ENCODE results near the gene ITGB8. TPM values are rescaled to one million over a fixed set of nuclear protein-coding genes. Genes with fewer than 3 reads are reported as not detected.

ITGB8 gene
- total RNA-seq, 2 experiments from 2014 or later: not detected

DNA sequence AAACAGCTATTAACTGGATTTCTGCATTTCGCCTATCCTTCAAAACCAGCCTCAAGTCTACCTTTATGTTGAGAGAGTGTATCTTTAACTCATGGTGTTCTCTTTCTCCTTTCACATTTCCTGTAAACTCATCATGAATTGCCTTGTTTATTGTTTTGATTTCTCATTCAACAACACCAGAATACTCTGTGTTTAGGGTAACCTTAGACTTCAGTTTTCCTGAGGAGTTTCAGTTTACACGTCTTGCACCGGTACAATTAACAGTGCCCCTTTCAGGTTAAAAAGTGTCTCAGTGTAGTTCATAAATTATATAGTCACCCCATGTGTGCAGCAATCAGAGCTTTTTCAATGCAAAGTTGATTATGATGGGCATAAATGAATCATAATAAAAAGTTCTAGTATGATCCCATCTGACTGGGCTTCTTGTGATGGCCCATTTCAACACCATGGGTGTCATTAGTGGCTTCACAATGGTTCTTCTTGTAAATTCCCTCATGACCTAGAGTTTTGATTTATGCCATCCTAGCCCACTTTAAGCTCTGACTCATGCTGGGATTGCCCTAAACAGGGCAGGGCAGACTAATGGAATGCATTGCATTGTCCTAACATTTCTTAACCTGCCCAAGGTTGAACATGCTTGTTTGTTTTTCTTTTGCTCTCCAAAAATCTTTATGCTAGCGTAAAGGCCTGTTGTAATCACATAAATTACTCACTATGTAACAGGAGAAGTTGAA lies 22.0 kb downstream of the ITGB8 start:
- CTCF ChIA-PET: no interaction called here
- Mint-ChIP-seq H3K9me3 (no peaks in the 10 kb centered on the region), H3K36me3 (ENCODE audit: low read depth) (no peaks in the 10 kb centered on the region), H3K4me1 (no peaks in the 10 kb centered on the region), H3K4me3 (no peak overlapping the region), H3K27ac (no peak overlapping the region), H3K27me3 (no peaks in the 10 kb centered on the region)
- POLR2A ChIA-PET: no interaction called here
- DNase-seq: no peak

DNA sequence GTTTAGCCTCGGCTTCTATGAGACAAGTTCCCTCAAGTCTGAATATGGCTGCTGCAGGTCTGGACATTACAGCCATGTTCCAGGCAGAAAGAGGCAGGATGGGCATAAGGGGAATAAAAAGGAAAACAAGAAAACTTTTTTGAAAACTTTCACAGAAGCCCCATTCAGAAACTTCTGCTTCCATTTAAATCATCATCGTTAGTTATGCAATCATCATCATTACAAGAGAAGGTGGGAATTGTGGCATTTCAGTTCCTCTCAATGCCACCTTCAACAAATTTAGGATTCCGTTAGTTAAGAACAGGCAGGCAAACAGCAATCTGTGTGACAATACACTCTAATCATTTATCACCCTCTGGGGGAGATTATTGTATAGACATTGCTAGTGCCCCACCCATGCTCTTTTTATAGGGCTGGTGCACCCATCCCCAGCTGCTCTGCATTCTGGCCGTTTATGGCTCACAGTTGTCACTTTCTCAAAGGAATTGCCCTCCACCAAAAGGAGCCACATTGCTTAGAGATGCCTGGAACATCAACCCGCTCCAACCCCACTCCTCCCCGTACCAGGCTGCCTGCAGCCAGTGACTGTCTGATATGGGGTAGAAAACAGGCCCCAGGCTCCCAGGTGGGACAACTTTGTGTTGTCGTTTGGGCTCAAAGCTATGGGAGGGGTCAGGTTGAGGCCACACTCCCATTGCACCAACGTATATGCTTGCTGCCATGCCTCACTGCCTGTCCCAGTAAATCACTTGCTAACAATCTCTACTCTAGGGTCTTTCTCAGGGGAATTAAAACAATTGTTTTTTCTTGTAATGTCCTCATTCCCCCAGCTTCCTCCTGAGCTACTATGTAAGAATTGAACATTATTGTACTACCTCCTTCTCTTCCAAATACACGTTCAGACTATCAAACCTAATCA lies 24.2 kb downstream of the ITGB8 start:
- H3K4me3 Mint-ChIP-seq: no peak overlapping the region
- no peaks in the 10 kb centered on the region for H3K9me3 Mint-ChIP-seq
- no peaks in the 10 kb centered on the region for H3K27me3 Mint-ChIP-seq
- CTCF ChIA-PET: no interaction called here
- no peaks in the 10 kb centered on the region for H3K36me3 Mint-ChIP-seq (ENCODE audit: low read depth)
- POLR2A ChIA-PET: no interaction called here
- no peak overlapping the region for H3K27ac Mint-ChIP-seq
- no peak for DNase-seq
- H3K4me1 Mint-ChIP-seq: no peaks in the 10 kb centered on the region

DNA sequence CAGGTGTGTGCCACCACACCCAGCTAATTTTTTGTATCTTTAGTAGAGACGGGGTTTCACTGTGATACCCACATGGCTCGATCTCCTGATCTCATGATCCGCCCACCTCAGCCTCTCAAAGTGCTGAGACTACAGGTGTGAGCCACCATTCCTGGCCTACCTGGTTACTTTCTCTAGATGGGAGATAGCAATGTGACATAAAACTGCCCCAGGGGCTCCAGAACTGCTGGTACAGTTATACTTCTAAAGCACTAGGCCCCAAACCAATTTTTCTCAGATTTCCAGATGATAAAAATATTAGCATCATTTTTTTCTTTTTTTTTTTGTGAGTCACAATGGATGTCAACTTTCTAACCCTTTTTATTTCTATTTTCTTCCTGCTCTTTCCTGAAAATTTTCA lies 27.4 kb downstream of the ITGB8 start:
- Mint-ChIP-seq H3K4me3 (no peak overlapping the region), H3K4me1 (no peaks in the 10 kb centered on the region), H3K27ac (no peak overlapping the region), H3K36me3 (ENCODE audit: low read depth) (no peaks in the 10 kb centered on the region), H3K9me3 (no peaks in the 10 kb centered on the region), H3K27me3 (no peaks in the 10 kb centered on the region)
- DNase-seq: no peak
- ChIA-PET POLR2A (no interaction called here), CTCF (no interaction called here)

DNA sequence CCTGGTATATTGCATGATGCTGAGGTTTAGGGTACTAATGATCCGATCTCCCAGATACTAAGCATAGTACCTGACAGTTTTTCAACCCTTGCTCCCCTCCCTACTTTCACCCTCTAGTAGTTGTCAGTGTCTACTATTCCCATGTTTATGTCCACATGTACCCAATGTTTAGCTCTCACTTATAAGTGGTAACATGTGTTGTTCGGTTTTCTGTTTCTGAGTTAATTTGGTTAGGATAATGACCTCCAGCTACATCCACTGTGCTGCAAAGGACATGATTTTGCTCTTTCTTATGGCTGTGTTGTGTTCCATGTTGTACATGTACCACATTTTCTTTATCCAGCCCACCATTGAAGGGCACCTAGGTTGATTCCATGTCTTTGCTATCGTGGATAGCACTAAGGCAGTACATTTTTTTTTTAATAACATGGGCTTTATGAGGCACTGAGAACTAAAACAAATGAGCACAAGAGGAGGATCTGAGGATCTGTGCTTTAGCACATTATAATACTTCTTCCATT lies 28.1 kb downstream of the ITGB8 start:
- H3K27me3 Mint-ChIP-seq: no peaks in the 10 kb centered on the region
- no peak for DNase-seq
- H3K4me3 Mint-ChIP-seq: no peak overlapping the region
- CTCF ChIA-PET: no interaction called here
- no peaks in the 10 kb centered on the region for H3K4me1 Mint-ChIP-seq
- POLR2A ChIA-PET: no interaction called here
- H3K36me3 Mint-ChIP-seq (ENCODE audit: low read depth): no peaks in the 10 kb centered on the region
- no peaks in the 10 kb centered on the region for H3K9me3 Mint-ChIP-seq
- H3K27ac Mint-ChIP-seq: no peak overlapping the region

DNA sequence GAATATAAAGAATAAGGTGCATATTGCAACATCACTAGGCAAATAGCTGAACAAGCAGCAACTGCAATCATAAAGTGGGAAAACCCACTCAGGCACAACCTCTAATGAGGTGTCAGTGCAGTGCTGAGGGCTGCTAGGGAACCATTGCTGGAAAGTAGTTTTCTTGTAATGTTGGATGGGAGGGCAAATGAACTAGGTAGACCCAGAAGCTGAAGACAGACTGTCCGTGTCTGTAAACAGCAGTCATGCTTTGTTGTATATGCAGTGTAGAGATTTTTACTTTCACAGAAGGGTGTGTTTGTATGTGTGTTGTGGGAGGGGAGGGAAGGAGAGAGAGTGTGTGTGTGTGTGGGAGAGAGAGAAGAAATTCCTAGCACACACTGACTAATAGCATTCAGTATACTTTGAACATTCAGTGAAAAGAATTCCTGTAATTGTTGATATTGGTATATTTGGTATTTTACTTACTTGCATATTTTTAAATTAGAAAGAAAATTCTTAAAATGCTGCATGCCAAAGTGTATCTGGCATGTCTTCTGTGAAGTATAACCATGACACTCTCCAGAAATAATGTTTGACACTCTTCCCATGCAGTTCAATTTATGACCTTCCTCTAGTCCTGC lies 28.8 kb downstream of the ITGB8 start:
- H3K9me3 Mint-ChIP-seq: no peaks in the 10 kb centered on the region
- H3K27me3 Mint-ChIP-seq: no peaks in the 10 kb centered on the region
- H3K4me3 Mint-ChIP-seq: no peak overlapping the region
- no peaks in the 10 kb centered on the region for H3K36me3 Mint-ChIP-seq (ENCODE audit: low read depth)
- DNase-seq: no peak
- ChIA-PET CTCF (no interaction called here), POLR2A (no interaction called here)
- no peaks in the 10 kb centered on the region for H3K4me1 Mint-ChIP-seq
- no peak overlapping the region for H3K27ac Mint-ChIP-seq

DNA sequence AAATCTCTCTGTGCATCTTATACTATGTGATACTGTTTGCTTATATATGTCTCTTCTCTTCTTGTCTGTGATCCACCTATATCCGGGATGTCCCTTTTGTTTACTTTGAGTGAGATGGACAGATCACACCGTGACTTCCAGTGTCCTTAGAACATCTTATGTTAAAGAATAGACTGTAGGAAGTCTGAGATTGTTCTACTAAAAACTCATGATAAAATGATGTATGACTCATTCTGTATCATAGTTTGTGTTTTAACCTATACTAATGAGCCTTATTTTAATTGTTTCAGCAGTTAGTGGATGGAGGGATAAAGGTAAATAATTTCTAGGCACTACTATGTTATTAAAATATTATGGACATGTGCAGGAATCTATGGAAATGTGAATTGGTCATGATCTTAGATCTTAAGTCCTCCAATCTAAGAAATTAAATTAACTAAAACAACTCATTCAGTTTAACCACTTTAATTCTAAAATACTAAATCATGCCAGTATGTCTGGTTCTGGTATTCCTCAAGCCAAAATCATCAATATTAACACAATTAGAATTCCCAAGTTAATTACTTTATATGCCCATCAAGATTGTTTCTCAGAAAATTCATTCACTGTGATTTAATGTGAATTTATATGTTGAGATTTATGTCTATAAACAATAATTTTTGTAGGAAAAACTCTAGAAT lies 32.0 kb downstream of the ITGB8 start:
- H3K27ac Mint-ChIP-seq: no peak overlapping the region
- no peaks in the 10 kb centered on the region for H3K4me1 Mint-ChIP-seq
- H3K27me3 Mint-ChIP-seq: no peaks in the 10 kb centered on the region
- CTCF ChIA-PET: no interaction called here
- H3K4me3 Mint-ChIP-seq: no peak overlapping the region
- DNase-seq: no peak
- no peaks in the 10 kb centered on the region for H3K36me3 Mint-ChIP-seq (ENCODE audit: low read depth)
- no peaks in the 10 kb centered on the region for H3K9me3 Mint-ChIP-seq
- POLR2A ChIA-PET: no interaction called here

DNA sequence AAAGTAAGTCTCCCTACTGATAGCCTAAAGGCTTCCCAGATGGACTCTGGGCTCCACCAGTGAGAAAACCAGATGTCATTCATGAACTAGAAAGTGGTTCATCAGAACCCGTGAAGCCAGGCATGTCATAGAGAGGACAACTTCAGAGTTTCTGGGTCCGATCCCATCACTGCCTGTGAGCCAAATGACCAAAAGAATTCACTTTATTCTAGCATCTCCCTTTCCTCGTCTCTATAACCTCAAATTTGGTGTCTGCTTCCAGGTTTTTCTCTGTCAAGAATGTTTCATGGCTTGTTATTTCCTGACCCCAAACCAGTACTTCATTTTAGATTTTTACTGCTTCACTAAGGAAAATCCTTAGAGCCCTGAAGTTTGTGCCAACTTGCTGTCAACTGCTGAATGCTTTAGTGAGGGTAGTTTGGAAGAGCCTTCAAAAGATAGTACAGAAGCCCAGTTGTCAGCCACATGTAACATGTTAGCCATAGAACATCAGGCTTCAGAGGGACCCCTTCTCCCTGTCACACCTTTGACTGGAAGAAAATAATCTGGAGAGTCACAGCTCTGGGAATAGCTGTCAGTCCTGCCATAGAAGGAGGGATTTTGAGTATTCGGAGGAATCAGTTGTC lies 34.0 kb downstream of the ITGB8 start:
- no peak overlapping the region for H3K27ac Mint-ChIP-seq
- H3K4me3 Mint-ChIP-seq: no peak overlapping the region
- ChIA-PET POLR2A (no interaction called here), CTCF (no interaction called here)
- H3K4me1 Mint-ChIP-seq: no peaks in the 10 kb centered on the region
- H3K9me3 Mint-ChIP-seq: no peaks in the 10 kb centered on the region
- H3K36me3 Mint-ChIP-seq (ENCODE audit: low read depth): no peaks in the 10 kb centered on the region
- H3K27me3 Mint-ChIP-seq: no peaks in the 10 kb centered on the region
- DNase-seq: no peak

DNA sequence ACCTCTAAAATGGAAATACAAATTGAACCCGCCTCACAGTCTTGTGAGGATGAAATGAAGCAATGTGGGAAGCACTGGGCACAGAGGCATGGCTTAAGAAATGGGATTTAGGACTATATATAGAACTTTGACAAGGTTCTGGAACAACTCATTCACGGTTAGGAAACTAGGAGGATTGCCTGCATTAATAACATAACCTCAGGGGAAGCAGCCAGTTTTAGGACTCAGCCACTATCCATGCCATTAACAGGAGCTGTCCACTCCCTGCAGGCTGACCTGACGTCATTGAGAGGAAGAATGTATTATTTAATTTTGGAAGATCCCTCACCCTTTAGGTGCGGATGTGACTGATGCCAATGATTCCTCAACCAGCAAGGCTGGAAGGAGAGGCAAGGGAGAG lies 34.8 kb downstream of the ITGB8 start:
- CTCF ChIA-PET: no interaction called here
- H3K36me3 Mint-ChIP-seq (ENCODE audit: low read depth): no peaks in the 10 kb centered on the region
- DNase-seq: no peak
- H3K27me3 Mint-ChIP-seq: no peaks in the 10 kb centered on the region
- no peaks in the 10 kb centered on the region for H3K9me3 Mint-ChIP-seq
- H3K27ac Mint-ChIP-seq: no peak overlapping the region
- no peaks in the 10 kb centered on the region for H3K4me1 Mint-ChIP-seq
- no peak overlapping the region for H3K4me3 Mint-ChIP-seq
- POLR2A ChIA-PET: no interaction called here

DNA sequence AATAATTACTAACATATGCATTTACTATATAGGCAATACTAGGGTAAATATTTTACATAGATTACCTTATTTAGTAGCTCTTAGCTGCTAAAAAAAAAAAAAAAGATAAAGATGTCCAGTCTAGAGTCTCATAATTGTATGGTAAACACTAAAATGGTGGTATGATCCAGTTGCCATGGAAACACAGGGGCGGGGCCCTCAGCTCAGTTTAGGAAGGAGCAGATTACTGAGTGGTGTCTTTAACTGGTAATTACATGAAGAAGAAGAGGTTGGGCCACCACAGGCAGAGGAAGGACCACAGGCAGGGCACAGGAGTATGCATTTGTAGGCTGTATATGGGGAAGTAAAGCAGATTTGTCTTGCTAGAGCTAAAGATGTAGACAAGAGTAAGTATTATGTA lies 43.7 kb downstream of the ITGB8 start:
- Mint-ChIP-seq H3K4me1 (no peaks in the 10 kb centered on the region), H3K36me3 (ENCODE audit: low read depth) (no peaks in the 10 kb centered on the region), H3K27ac (no peak overlapping the region), H3K9me3 (peaks cover 3% of the 10 kb centered on the region), H3K4me3 (no peak overlapping the region), H3K27me3 (no peaks in the 10 kb centered on the region)
- ChIA-PET CTCF (interaction anchor here (0.7 kb wide), 1 partner anchor 95 kb away, joined by 3 read pairs; no protein-coding TSS in a partner anchor), POLR2A (no interaction called here)
- no peak for DNase-seq

DNA sequence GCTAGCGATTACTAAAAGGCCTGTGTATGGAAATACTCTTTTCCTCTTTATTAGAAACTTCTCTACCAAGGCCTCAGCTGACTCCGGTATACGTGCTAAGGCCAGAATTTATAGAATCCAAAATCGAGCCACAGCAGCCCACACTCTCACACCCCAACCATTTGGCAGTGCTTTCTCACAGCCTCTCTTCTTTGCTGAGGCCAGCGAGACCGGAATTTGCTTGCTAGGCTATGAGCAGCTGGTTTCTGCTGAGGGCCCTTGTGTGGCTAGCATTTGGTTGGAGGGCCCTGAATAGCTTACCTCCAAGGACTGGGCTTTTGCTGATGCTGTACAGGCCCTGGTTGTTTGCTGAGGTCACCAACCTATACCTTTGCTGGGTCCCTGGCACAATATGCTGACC lies 46.1 kb downstream of the ITGB8 start:
- no peak for DNase-seq
- Mint-ChIP-seq H3K36me3 (ENCODE audit: low read depth) (no peaks in the 10 kb centered on the region), H3K4me3 (no peak overlapping the region), H3K4me1 (no peaks in the 10 kb centered on the region), H3K27ac (no peak overlapping the region), H3K9me3 (peaks cover 5% of the 10 kb centered on the region), H3K27me3 (no peaks in the 10 kb centered on the region)
- CTCF ChIA-PET: no interaction called here
- POLR2A ChIA-PET: no interaction called here

DNA sequence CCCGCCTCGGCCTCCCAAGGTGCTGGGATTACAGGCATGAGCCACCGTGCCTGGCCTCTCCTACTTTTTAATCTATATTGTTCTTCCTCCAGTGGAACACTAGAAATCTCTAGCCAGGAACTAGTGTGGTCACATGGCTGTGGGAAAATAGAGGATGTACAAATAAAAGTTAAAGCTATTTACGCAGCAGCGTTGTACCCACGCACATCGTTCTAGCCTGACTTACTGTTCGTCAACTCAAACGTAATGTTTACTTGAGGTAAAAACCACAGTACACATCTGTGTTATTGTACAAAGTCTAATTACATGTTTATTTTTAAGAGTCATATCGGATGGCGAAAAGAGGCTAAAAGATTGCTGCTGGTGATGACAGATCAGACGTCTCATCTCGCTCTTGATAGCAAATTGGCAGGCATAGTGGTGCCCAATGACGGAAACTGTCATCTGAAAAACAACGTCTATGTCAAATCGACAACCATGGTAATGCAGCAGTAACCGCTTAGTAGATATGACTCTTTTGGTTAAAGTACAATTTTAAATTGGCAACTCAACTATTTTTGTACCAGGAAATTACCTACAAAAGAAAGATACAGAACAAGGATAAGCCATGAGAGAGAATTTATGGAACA lies 50.8 kb downstream of the ITGB8 start:
- ChIA-PET POLR2A (no interaction called here), CTCF (no interaction called here)
- H3K4me1 Mint-ChIP-seq: no peaks in the 10 kb centered on the region
- no peak overlapping the region for H3K27ac Mint-ChIP-seq
- no peak for DNase-seq
- H3K4me3 Mint-ChIP-seq: no peak overlapping the region
- H3K9me3 Mint-ChIP-seq: peaks cover 2% of the 10 kb centered on the region
- H3K27me3 Mint-ChIP-seq: no peaks in the 10 kb centered on the region
- H3K36me3 Mint-ChIP-seq (ENCODE audit: low read depth): no peaks in the 10 kb centered on the region

DNA sequence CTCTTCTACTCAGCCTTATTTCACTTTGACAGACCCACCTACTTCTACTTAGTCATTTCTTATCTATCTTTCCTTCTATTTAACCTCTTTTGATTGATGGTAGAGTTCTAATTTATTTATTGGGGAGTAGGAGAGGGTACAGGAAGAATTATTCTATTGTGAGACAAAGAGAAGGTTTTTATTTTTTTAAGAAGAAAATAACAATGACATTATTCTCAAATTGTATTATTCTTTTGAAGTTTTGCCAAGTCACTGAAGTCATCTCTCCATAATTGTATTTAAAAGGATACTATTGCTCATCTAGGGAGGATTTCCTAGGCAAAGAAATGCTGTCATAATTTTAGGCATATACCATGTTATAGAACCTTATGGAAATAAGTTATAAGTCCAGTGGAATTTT lies 52.7 kb downstream of the ITGB8 start:
- POLR2A ChIA-PET: no interaction called here
- CTCF ChIA-PET: no interaction called here
- H3K36me3 Mint-ChIP-seq (ENCODE audit: low read depth): no peaks in the 10 kb centered on the region
- no peak overlapping the region for H3K4me3 Mint-ChIP-seq
- no peak overlapping the region for H3K27ac Mint-ChIP-seq
- no peaks in the 10 kb centered on the region for H3K27me3 Mint-ChIP-seq
- no peaks in the 10 kb centered on the region for H3K4me1 Mint-ChIP-seq
- DNase-seq: no peak
- H3K9me3 Mint-ChIP-seq: peaks cover 2% of the 10 kb centered on the region

Measured in activated CD4-positive, alpha-beta memory T cell treated with anti-CD3 and anti-CD28 coated beads, Interleukin-2, amount 10 ng/mL, durations not matched to agents 7 days and 5 days (primary cell).